DMS153 treated with DMSO at 0.1 percent for 48 hours (cell line): ENCODE results near the gene PGPEP1.
"Not testable (repeated sequence)": the region's sequence is repeated elsewhere in the genome, so short reads cannot be mapped to it uniquely, and the experiment has no call there.

Source experiments
- DNase-seq: peaks from one replicate; lab custom pipeline; 2025; ENCODE audit not compliant: unreplicated experiment; lab: John Stamatoyannopoulos, UW

Gene PGPEP1

DNA sequence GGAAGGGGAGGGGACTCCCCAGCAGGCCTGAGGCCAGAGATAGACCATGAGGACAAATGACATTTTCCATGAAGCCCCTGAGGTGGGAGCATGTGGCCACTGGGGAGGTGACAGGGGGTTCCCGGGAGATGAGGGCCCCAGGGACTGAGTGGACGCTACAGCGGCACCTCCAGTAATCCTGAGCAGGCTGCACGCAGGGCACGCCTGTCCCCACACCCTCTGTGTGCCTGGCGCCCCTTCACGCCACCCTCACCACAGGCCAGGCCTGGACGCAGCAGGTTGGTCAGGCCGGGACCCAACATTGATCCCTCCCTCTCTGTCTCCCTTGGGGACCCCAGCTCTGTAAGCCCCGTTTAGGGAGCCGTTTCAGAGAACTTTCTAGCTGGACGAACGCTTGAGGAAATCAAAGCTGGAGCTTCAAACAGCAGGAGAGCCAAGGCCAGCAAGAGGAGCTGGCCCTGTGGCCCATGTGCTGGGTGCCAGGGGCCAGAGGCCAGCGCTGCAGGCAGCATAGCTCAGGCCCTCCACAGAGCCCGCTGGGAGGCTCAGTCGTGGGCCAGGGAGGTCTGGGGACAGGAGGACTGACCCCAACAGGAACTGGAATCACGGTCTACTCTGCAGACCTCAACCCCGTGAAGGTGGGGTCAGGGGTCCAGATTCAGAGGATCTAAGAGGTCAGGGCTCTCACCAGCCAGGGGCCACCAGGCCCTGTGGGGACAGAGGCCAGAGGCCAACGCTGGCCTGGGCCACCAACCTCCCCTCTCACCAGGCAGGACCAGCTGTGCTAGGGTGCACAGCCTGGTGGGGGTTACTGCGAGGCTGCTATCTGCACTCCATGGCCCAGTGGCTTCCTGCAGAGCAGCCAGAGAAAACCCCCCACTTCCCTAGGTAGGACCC lies 32.1 kb upstream of the PGPEP1 start:
- no peak for DNase-seq

GRCh38 chr19:18308948-18309325 lies 31.5 kb upstream of the PGPEP1 start:
- DNase-seq: no peak

DNA sequence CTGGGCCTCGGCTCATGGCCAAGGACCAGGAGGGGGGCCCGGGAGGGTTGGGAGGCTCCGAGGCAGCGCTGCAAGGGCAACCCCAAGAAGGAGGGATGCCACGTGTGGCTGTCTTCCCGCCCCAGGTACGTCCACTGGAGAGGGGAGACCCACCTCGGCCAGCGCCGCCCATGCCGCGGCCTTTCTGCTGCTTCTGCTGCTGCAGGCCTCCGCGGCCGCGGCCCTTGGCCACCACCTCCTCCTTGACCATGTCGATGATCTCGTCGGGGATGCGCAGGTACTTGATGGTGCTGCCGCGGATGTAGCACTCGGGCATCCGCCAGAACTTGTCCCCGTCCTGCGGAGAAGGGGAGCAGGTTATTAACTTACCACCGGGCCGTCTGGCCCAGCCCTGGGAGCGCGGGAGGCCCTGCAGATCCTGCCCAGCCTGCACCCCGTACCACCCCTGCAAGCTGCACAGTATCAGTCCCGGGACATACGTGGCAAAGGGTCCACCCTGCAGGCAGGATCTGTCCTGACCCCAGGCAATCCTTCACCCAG lies 30.8 kb upstream of the PGPEP1 start:
- no peak for DNase-seq

GRCh38 chr19:18310118-18310909 lies 30.1 kb upstream of the PGPEP1 start:
- no peak for DNase-seq

GRCh38 chr19:18310966-18311365 lies 29.4 kb upstream of the PGPEP1 start:
- no peak for DNase-seq

GRCh38 chr19:18311502-18312091 lies 28.8 kb upstream of the PGPEP1 start:
- DNase-seq: no peak

- no peak for DNase-seq
Observed at GRCh38 chr19:18312092-18312534, 28.3 kb upstream of the PGPEP1 start.

DNA sequence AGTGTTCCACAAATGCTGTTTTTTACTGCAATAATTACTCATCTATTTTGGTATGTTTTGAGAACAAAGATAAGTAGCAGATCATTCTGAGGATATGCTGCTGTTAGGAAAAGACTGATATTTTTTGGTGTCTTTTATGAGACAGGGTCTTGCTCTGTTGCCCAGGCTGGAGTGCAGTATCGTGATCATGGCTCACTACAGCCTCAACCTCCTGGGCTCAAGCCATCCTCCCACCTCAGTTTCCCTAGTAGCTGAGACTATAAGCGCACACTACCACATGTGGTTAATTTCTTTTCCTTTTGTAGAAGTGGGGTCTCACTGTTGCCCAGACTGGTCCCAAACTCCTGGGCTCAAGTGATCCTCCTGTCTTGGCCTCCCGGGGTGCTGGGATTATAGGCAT lies 27.0 kb upstream of the PGPEP1 start:
- DNase-seq: no peak

DNA sequence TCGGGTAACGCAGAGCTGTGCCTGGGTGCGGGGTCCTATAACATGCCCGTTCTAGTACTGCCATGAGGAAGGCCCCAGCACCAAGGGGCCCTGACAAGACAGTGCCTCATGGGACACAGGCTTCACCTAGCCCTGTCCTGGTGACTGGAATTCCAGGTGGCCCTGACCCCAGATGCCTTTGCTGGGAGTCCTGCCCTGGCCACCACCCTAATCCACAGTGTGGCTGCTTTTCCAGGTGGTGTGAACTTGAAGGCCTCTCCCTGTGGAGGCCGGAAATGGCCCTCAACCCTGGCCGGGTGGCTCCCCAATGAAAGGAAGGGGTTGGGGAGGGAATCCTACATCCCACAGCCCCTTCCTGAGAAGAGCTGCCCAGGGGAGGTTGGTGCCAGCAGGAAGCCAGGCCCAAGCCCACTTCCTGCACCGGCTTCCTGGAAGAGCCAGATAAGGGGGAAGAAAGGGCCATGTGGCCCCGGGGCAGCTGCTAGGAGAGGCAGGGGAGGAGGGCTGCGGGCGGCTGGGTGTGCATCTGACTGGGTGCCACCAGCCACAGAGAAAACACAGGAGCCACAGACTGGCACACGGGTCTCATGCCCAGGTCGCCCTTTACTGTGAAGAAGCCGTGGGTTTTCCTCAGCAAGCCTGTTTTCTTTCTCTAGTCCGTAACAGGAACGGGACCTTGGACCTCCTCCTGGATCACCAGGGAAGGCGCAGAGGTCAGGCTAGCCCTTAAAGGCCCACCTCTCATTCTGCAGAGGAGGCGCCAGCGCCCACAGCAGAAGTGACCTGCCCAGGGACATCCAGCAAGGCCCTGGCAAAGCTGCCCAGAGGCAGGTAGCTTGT lies 22.2 kb upstream of the PGPEP1 start:
- no peak for DNase-seq

DNA sequence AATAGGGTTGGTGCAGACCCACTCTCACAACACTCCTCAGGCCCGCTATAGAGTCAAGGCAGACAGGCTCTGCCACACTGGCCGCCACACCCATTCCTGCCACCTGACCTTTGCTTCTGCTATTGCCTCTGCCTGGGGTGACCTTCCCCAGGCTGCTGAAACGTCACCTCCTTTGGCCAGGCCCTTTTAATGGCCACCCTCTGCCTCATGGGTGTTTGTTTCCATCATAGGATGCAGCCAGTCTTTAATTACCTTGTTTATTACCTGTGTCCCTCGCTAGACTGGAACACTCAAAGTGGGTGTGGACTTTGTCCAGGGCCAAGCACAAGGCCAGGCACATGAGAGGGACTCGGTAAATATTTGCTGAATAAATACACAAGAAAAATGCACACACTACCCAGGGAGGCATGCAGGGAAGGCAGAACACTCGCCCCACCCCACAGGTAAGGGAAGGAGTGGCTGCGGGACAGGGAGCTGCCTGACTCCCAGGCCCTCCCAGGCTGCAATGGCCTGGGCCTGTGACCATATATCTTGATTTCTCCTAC lies 20.7 kb upstream of the PGPEP1 start:
- DNase-seq: no peak

GRCh38 chr19:18320865-18321733 lies 19.3 kb upstream of the PGPEP1 start:
- no peak for DNase-seq

GRCh38 chr19:18321734-18322102 lies 18.7 kb upstream of the PGPEP1 start:
- no peak for DNase-seq

GRCh38 chr19:18322318-18322758 lies 18.1 kb upstream of the PGPEP1 start:
- DNase-seq: no peak

DNA sequence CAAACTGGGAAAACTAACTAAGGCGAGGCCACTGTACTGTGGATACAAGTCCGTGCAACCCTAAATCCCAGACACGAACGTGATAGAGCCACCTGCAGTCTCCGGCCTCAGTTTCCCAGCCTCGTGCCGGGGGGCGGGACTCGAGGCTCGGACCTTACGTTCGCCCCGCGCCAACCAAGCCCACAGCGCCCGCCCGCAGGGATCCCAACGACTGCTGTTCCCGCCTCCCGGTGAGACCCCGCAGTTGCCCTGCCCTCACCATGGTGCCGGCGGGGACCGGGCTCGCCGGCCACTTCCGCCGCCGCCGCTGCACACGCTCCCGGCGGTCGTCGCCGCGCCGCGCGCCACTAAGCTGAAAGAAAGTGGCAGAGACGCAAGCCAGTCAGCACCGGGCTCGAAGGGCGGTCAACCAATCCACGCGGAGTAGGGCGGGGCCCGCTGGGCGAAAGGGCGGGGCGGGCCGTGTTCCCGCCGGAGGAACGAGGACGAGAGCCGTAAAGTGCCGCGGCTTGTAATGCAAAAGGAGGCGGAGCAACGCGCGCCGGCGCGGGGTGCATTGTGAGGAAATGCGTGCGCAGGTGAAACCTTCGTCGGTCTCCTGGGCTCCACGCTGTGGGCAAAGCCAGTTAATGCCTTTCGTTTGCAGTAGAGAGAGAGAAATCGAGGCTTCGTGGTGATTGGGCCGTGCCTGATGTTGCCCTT lies 17.5 kb upstream of the PGPEP1 start, which contains the start of gene LSM4:
LSM4 (minus strand) TSS at position 318 of the 702 bp plus-strand sequence; CDS start at position 262, 56 bp downstream.
- DNase-seq: peak; percentile 99

GRCh38 chr19:18324373-18324731 lies 16.0 kb upstream of the PGPEP1 start:
- not testable (repeated sequence) for DNase-seq

DNA sequence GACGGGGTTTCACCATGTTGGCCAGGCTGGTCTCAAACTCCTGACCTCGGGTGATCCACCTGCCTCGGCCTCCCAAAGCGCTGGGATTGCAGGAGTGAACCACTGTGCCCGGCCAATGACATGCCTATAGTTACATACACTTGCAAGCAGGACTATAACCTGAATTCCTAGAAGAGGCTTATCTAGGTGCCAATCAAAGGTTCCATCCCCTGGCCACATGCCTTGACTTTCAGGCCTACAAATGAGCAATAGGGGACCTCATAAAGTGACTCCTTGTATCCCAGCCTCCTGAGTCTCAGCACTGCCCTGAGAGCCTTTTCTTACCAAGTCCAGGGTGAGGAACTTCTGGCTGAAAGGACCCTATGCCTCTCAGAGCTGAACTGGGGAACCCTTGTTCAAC lies 13.6 kb upstream of the PGPEP1 start:
- DNase-seq: no peak

GRCh38 chr19:18328340-18329034 lies 11.9 kb upstream of the PGPEP1 start:
- peak; percentile 95 for DNase-seq

GRCh38 chr19:18329035-18329376 lies 11.4 kb upstream of the PGPEP1 start:
- DNase-seq: no peak
